ENCODE results near the gene PHLDA2.

PHLDA2 gene, protein sequence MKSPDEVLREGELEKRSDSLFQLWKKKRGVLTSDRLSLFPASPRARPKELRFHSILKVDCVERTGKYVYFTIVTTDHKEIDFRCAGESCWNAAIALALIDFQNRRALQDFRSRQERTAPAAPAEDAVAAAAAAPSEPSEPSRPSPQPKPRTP

DNA sequence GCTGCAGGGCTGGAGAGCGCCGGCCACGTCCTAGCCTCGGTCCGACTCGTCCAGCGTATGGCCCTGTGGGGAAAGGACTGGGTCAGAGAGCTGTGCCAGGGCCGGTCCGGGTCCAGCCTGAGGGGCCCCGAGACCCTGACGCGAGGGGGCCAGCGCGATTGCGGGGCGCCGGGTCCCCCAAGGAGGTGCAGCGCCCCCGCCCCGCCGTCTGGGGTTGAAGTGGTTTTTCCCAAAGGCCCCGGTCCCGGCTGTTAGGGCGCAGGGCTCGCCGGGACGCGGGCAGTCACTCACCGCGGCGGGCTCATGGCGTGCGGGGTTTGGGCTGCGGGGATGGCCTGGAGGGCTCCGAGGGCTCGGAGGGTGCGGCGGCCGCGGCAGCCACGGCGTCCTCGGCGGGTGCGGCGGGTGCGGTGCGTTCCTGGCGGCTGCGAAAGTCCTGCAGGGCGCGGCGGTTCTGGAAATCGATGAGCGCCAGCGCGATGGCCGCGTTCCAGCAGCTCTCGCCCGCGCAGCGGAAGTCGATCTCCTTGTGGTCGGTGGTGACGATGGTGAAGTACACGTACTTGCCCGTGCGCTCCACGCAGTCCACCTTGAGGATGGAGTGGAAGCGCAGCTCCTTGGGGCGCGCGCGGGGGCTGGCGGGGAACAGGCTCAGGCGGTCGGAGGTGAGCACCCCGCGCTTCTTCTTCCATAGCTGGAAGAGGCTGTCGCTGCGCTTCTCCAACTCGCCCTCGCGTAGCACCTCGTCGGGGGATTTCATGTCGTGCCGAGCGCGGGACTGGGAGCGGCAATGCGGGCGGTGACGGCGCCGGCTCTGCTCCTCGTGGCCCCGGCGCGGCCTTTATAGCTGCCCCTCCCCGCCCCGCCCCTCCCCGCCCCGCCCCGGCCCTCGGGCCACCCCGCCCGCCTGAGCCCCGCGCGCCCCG lies at the start of gene PHLDA2:
TSS of gene PHLDA2 (minus strand) at position 816 of the 926 bp plus-strand sequence. CDS start at position 760, 56 bp downstream.
- no peak for DNase-seq

DNA sequence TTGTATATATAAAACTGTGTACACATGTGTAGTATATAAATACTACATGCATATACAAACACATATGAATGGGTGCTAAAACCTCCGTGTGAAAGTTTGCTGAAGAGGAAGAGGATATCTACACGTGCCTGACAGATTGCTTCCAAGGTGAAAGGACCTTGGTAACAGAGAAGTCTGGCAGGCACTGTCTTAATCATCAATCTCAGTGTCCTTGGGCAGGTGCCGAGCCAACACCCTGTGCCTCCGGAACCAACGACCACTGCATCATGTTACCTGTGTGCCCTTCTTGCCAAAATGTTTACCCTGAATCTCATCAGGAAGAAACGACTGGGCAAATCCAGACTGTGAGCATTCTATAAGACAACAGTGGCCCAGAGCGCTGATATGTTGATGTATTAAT lies 47.9 kb upstream of the PHLDA2 start:
- no peak for DNase-seq

DNA sequence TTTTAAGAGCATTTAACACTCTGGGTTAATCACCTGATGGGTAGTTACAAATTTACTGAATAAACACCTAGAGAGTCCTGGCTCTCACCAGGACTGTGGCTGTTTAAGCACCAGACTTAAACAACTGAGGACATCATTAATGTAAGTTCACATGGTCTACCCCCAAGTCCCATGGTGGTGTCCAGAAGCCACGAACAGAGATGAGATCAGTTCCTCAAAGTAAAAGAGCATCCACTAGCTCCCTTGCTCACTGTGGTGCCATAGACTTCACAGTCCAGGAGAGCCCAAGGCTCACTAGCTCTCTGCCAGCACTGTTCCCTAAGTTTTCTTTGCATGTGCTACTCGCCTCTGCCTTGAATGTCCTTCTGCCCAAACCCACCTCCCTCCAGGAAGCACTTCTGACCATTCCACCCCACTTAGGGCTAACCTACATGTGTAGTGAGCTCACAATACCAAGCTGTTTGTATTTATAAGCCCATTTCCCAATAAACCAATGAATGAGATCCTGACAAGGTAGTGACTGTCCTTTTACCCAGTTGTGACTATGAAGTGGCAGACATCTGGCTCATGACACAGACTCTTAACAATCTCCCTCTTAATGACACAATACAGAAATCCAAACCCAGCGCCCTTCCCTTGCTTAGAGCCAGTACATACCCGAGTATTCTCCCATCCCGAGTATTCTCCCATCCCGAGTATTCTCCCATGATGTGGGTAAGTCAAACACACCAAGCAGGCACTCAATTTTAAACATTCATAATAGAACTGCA lies 47.3 kb upstream of the PHLDA2 start:
- DNase-seq = no peak

DNA sequence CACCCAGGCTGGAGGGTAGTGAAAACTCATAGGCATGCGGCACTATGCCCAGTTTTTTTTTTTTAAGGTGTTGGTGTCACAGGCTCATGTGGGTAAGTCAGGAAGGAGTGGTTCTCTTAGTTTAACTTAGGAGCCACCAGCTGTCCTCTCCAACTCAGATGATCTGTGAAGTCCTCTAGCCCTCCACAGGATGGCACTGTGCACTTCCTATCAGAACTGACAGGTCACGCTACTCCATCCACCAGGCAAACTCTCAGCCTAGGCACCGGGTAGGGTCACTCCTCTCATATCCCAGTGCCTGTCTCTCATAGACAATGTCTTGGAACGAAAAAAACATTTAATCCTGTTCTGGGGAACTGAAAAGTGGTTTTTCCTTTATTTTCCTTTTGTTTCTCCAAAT lies 46.4 kb upstream of the PHLDA2 start:
- DNase-seq = peak; percentile 33

DNA sequence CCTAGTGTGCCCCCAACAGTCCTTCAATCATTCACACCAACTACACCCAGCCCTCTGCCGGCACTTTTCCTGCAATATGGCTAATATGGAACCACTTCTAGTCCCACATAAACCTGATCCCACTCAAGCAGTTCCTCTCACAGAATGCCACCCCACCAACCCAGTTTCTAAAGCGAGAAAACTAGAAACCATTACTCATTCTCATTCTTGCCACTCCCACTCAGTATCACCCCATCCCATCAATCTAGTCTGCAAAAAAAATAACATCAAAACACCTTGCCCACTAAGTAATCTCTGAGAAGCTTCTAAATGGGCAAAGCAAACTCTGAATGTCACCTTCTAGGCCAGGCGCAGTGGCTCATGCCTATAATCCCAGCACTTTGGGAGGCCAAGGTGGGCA lies 45.1 kb upstream of the PHLDA2 start:
- DNase-seq = no peak

DNA sequence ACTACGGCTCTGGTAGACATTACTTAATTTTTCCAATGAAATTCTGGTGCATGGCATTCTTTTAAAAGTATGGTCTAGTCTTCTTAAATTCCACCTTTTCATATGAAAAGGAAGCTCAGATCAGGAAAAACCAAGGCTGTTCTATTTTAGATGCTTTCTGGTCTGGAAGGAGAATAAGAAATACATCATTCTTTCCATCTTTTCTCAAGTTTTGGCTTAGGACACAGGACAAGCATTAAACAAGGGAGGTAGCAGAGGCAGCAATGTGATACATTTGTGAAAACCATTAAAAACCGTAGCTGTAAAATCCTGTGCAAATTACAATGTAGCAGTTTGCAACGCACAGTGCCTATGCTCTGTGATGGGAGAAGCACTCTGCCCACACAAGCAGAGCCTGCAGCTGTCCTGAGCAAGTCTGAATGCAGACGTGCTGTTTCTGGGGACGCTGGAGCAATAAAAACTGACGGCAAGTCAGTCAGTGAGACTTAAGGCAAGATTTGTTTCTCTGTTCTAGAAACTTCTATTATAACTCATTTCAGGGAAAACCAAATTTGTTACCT lies 39.2 kb upstream of the PHLDA2 start:
- no peak for DNase-seq

DNA sequence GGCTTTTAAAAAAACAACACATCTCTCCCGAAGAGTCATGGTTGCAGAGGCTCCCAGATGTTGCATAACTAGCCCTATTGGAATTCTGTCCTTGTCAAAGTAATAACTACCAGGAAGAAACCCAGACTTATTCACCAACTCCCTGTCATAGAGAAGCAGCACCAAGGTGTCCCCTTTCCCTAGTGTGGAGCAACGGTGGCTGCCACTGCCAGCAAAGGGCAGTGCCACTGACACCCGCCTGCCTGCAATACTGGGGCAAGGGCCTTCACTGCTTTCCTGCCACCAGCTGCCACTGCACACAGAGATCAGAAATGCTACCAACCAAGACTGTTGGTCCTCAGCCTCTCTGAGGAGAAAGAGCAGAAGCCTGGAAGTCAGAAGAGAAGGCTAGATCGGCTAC lies 35.6 kb upstream of the PHLDA2 start:
- no peak for DNase-seq

DNA sequence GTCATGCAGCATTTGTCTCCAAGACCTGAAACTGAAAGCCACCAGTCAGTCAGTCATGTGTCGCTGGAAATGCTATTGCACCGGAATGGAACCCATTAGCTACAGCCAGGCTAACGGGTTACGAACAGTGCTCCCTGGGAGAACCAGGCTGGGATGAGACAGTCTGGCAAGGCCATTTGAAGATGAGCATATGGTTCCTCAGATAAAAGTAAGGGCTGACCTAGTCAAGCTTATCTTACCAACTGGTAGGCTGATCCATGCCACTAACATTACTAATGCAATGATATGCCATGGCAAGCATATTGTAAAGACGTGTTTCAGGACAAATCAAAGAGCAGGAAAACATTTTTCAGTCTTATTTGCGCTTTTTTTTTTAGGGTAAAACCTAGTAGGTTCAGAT lies 34.5 kb upstream of the PHLDA2 start:
- no peak for DNase-seq

DNA sequence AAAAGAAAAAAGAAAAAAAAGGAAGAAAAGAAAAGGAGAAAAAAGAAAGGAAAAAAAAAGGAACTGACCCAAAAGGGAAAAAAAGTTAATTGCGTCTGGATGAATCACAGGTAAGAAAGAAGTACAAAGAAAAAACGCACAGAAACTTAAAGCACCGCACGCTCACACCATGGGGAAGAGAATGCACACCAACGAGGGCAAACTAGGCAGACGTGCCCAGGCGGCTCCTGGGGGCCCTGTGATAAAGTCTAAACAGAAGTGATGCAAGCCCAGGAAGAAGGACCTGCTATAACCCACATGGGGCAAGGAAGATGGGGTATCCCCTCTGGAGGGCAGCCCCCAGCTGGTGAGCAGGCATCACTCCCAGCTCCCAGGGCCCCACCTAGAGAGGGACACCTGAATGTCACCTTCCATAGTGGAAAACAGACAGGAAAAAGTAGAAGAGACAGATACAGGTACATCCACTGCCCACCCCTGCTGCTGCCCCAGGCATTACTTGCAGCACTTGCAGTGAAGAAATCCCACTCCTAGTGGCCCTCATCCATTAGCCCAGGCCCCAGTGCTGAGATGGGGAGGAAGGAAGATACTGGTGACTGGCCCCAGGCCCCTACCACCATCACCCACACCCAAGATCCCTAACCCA lies 34.0 kb upstream of the PHLDA2 start:
- no peak for DNase-seq

DNA sequence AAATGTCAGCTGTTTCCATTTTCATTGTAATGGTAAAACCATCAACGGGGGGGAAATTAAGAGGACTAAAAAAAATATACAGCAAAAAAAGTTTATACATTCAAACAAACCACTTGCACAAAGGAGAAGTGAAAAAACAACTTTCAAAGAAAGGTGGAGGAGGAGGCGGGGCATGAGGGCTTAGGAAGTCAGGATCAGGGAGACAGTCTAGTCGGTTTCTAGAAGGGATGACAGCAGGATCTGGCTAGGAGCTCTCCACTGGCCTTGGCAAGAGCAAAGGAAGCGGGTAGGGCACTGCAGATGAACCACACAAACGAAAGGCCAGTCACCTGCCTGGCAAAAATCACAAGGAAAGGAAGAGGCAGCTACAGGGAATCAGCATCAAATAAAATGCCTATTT lies 31.9 kb upstream of the PHLDA2 start:
- no peak for DNase-seq

DNA sequence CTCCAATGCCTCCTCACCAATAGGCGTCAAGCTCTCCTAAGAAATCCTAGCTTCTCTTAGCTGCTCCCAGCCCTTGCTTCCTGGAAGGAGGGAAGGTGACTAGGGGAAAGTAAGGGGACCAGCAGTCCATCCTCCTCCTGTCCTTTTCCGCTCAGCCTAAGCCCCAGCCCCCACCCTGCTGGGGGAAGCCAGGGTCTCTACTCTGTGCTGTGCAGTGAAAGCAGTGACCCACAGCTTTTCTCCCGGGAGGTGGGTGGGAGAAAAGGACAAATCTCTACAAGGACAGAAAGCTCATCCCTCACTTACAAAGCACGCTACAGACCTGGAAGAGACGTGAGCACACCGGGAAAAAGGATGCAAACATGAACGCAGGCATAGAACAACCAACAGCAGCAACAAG lies 30.9 kb upstream of the PHLDA2 start:
- DNase-seq = no peak

DNA sequence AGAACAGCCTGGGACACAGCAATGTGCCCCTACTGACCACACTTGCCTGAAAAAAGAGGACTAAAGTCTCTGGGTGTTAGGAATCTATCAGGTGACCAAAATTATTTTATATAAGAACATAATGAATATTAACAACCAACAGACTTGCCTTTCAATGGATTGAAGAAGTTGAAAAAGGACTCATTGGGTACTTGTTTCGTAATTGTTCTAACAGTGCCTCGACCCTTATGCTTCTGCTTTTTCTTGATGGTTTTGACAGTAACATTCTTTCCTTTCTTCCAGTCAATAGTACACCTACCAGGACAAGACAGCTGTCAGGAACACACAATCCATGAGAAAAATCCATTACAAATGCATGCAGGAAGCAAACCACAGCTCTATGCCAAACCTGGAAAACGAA lies 29.0 kb upstream of the PHLDA2 start:
- DNase-seq = no peak

DNA sequence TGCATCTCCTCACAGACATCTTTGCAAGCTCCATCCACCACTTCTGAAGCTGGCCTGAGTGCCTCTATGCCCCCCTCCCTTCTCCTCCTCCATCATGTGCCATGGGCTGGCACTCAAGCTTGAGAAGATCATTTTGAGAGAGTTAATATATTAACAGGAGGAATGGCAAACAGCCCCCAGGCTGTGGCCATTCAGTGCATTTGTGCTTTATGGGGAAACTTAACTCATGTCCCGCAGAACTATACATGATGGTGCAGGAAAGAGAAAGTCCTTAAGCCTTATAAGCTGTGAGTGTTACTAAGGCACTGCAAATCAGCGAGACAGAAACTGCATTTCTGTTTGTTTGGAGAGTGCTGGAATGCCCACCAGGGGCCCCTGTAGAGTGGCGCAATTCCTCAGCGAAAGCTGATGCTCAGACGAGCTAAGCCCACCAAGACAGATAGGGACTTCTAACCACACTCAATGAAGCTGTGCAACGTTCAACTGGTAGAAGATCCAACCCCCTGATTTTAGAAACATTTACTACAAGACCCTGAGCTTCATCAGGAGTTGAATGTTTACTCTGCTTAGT lies 26.8 kb upstream of the PHLDA2 start:
- DNase-seq = no peak

DNA sequence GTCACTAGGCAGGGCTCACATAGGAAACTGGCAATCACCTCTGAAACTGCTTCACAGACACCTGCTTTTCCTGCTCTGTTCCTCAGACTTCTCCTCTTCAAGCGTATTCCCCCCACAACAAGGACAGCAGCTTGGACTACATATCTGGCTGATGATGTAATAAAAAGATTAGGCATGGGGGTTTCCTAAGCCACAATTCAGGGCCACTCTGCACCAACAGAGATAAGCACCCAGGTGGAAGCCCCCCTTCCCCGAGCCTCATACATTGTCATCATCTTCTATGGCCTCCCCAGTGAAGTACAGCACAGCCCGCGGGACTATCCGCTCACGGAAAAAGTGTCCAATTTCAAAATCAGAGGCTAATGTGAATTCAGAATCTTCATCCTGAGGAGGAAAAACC lies 25.0 kb upstream of the PHLDA2 start:
- no peak for DNase-seq

DNA sequence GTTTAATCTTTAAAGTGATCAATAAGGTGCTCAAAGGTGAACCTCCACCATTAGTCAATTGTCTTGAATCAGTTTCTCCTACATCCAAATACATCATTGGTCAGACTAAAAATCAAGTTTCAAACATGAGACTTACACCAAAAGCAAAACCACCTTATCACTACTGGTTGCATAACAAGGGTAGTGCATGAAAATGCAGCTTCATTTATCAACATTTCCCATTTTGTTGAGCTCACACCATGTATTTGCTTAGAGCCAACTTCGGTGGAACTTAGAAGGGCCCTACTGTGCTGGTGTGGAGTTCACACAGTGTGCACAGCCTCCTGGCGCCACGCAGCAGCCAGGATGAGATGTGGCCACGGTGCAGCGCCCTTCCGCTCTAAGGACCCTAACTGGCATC lies 23.1 kb upstream of the PHLDA2 start:
- DNase-seq = no peak

DNA sequence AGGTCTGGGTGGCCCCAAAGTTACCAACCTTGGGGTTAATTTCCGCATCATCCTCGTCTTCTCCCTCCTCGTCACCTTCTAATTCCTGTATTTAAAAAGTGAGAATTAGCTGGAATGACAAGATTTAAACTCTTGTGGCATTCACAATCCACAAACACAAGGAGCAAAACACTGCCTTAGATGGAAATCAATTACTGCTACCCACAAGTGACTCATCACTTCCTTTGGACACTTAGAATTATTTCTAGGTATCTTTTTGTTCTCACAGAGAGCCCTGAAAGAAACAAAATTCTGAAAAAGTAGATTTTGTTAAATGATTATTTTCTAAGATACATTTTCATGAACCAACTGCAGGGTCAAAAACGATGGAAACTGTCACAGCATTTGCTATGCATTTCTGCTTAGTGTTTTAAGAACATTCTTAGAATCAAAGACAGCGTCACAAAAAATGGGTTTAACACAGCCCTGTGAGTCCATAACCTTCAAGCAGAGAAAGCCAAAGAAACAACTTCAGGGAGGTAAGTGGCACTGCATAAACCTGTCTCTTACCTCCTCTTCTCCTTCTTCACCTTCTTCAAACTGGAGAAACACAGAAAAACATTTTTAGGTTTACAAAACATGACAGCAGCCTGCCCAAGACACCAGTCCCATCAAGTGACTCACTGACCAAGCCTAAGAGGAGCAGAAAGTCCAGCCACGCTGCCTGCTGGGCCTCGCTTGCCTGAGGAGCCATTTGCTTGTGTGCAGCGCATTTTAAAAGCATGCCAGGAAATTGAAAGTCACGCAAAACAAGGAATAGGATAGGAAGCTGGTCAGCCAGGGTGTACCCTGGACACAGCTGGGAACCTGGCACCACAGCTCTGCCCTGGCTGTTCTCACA lies 22.3 kb upstream of the PHLDA2 start:
- no peak for DNase-seq

DNA sequence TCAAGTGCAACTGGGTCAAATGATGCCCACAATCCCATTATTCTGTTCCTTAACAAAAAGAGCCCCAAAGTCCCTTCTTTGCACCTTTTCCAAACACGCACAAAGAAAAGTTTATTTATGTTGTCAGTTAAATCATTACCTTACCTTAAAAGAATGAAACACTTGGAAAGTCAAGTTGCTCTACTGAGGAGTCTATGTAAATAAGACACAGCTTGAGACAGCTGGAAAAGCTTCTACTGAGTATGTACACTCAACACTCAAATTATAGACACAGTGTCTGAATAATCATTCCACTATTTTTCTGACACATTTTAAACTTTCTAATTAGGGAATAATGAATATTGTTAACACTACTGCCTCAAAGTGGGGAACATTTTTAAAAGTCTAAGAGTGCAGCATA lies 21.6 kb upstream of the PHLDA2 start:
- no peak for DNase-seq

DNA sequence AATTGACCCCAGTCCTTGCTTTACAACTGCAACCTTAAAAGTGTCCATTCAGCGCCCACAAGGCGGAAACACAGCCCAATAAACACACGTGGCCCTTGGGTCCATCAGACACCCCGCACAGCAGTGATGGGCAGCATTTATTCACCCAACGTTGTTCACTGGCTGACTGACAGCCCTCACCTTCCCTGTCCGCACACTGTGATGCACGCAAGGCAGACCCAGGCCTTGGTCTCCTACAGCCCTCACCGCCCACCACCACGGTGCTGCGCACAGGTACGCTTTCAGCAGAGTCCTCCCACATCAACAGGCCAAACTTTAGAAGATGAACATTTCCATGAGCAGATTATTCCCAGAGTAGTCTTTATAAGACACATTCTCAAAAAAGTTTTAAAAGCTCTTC lies 20.7 kb upstream of the PHLDA2 start:
- DNase-seq = no peak

DNA sequence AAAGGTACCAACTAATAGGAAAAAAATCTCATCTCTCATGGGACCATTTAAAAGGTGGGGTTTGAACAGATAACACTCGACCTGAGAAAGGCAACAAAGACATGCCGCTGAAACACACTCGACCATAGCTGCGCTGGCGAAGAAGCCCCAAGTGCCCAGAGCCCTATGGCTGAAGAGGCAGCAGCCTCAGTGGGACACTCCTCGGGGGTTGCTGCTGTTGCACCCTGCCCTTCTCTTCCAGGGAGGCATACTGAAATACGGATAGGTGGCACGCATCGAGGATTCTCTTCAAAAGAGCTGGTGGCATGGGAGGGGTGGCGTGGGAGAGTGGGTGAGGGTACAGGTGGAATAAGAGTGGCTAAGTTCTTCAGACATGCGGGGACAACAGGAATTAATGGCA lies 18.5 kb upstream of the PHLDA2 start:
- no peak for DNase-seq

DNA sequence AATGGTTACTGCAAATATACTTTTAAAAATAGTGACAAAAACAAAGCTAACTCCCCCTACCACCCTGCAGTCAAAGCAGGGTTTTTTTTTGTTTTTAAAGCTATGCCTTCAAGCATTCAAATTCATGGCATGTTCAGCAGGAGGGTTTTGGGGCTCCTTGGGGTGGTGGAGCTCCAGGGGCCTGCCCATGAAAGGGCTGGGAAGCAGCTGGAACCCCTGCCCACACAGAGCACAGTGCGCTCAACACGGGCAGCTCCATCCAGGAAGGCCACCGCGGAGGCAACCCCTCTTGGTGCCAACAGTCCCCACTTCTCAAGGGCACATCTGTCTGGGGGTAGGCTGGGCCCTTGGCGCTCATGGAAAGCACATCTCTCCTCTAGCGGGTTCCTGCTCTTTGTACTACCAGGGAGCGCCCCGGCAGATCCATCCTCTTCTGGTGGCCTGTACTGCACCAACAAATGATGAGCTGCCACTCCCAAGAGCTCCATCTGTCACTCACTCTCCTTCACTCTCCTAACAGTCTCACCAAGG lies 16.6 kb upstream of the PHLDA2 start:
- DNase-seq = no peak

DNA sequence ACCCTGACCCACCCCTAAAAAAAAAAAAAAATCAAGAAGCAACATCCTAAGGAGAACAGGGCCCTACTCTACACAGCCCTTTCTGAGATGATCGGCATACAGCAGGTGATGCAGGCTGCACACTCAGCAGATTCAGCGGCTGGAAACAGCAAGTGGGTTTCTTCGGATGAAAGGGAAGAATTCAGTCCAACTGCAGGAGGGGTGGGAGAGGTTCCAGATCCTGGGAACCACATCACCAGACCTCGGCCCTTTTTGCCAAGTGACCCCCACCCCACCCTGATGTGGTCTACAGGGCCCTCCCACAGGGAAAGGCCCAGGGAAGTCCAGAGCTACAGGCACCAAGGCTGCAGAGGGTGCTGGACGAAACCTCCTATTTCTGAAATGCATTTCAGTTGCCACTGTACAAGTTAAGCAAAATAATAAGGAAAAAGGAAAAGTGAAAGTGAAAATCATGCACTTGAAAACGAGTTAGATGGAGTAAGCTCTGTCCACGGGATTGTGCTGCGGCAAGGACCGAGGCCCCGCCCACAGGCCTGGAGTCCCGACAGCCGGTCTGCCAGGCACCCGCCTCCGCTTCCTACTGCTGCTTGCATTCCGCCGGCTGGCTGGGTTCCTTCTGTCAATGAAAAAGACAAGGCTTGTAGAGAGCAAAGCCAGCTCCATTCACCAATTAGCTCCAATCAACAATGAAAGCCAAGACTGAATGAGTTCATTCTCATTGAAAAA lies 16.0 kb upstream of the PHLDA2 start:
- peak; percentile 61 for DNase-seq
